Kidney (tissue), 14 donors: Measurements from ENCODE around the gene NKAIN2. TPM values are rescaled to one million over a fixed set of nuclear protein-coding genes. Genes with fewer than 3 reads are reported as not detected.
"Not testable (repeated sequence)": the region's sequence is repeated elsewhere in the genome, so short reads cannot be mapped to it uniquely, and the experiment has no call there.

Experiments used
- DNase-seq, 5 donors: peaks; one replicate each; pipeline ENCODE4 v3.0.0-alpha.2; 2013 to 2020
- FAIRE-seq: peaks from 2 replicates; lab custom pipeline; 2012; peaks lifted over from hg19 to GRCh38; lab: Jason Lieb, UNC
- H3K27ac ChIP-seq, 2 donors: one replicate each; pipeline ENCODE4 v1.7.0; 2013; ENCODE audit warnings: low read depth in 2 of 2, low read length in 2 of 2, inconsistent platforms in 1 of 2
- H3K27me3 ChIP-seq: one replicate; pipeline ENCODE4 v1.7.1; 2013; ENCODE audit warnings: low read length, inconsistent platforms; ENCODE audit not compliant: control insufficient read depth, insufficient read depth
- H3K36me3 ChIP-seq, 3 donors: one replicate each; pipeline versions ENCODE4 v1.7.0 to v1.7.1; 2013; ENCODE audit warnings: low read length in 3 of 3, control low read depth in 1 of 3, inconsistent platforms in 1 of 3; ENCODE audit not compliant: insufficient read depth in 3 of 3, control insufficient read depth in 2 of 3
- H3K4me1 ChIP-seq, 3 donors: one replicate each; pipeline versions ENCODE4 v1.7.0 to v1.7.1; 2013; ENCODE audit warnings: low read length in 3 of 3, inconsistent platforms in 1 of 3, low read depth in 1 of 3; ENCODE audit not compliant: control insufficient read depth in 2 of 3, insufficient read depth in 2 of 3
- H3K4me3 ChIP-seq, 3 donors: one replicate each; pipeline versions ENCODE4 v1.7.0 to v1.8.1; 2013; ENCODE audit warnings: low read length in 3 of 3, control low read depth in 1 of 3, inconsistent platforms in 1 of 3
- H3K9ac ChIP-seq, 3 donors: one replicate each; pipeline versions ENCODE4 v1.7.0 to v1.7.1; 2013; ENCODE audit warnings: low read length in 3 of 3, control low read depth in 1 of 3, inconsistent platforms in 1 of 3
- H3K9me3 ChIP-seq, 3 donors: one replicate each; pipeline versions ENCODE4 v1.7.0 to v1.7.1; 2013; ENCODE audit warnings: low read length in 3 of 3, control low read depth in 1 of 3, inconsistent platforms in 1 of 3; ENCODE audit not compliant: control insufficient read depth in 2 of 3, insufficient read depth in 1 of 3
- intact Hi-C: fragments of 100-400 bp; cut with DNase I; formaldehyde crosslinking; loops from one replicate; pipeline ENCODE4 v1.11.1; 2022
- polyA plus RNA-seq: library from polyadenylated mRNA; stranded (reverse); fragments of 350-450 nt; fragmentation: Illumina TruSeq; extraction: RNeasy Lipid Tissue Mini Kit (QIAGEN cat#74804); gene quantifications from one replicate; pipeline ENCODE4 v1.2.3, GENCODE V29; 2014; ENCODE audit warnings: low read depth, low replicate concordance; ENCODE audit not compliant: insufficient read depth
- total RNA-seq: library from RNA; stranded (reverse); fragmentation: NEBNext Ultra II Directional; extraction: Animal tissue kit (Norgen Biotek cat#: 25700); gene quantifications from one replicate; pipeline ENCODE4 v1.2.1, GENCODE V29; 2021
- TF ChIP-seq, protein P1 (sequence below): IDR thresholded peaks from 3 replicates; pipeline ENCODE4 v1.5.1; 2012; ENCODE audit warnings: mild to moderate bottlenecking, moderate library complexity, borderline replicate concordance; ENCODE audit not compliant: insufficient read depth; ENCODE audit errors: extremely low read depth
- donor health status: control.
- donor health status: control.
- donor health status: control.
- donor health status: control.
- donor health status: control.
- donor health status: DM: yes; HTN: yes; CAD: no.
- donor health status: Normal renal cell carcinoma (clear cell type).

The NKAIN2 gene
- total and polyA plus RNA-seq, 2 donors from 2014 or later = 0.39 to 1.8 TPM

- FAIRE-seq = no peak
- H3K27me3 ChIP-seq = no peaks in the 10 kb centered on the region
- H3K36me3 ChIP-seq = no peaks in the 10 kb centered on the region
- DNase-seq = no peak
- intact Hi-C loops = no loop called here
- no peak overlapping the region for H3K9ac ChIP-seq
- no peak overlapping the region for H3K27ac ChIP-seq
- TF ChIP-seq, protein P1, sequence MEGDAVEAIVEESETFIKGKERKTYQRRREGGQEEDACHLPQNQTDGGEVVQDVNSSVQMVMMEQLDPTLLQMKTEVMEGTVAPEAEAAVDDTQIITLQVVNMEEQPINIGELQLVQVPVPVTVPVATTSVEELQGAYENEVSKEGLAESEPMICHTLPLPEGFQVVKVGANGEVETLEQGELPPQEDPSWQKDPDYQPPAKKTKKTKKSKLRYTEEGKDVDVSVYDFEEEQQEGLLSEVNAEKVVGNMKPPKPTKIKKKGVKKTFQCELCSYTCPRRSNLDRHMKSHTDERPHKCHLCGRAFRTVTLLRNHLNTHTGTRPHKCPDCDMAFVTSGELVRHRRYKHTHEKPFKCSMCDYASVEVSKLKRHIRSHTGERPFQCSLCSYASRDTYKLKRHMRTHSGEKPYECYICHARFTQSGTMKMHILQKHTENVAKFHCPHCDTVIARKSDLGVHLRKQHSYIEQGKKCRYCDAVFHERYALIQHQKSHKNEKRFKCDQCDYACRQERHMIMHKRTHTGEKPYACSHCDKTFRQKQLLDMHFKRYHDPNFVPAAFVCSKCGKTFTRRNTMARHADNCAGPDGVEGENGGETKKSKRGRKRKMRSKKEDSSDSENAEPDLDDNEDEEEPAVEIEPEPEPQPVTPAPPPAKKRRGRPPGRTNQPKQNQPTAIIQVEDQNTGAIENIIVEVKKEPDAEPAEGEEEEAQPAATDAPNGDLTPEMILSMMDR = no peak
- no peaks in the 10 kb centered on the region for H3K9me3 ChIP-seq
- H3K4me1 ChIP-seq = no peaks in the 10 kb centered on the region
- no peak overlapping the region for H3K4me3 ChIP-seq
These were observed 176.6 kb downstream of the NKAIN2 start for GRCh38 chr6:123980311-123980710.

DNA sequence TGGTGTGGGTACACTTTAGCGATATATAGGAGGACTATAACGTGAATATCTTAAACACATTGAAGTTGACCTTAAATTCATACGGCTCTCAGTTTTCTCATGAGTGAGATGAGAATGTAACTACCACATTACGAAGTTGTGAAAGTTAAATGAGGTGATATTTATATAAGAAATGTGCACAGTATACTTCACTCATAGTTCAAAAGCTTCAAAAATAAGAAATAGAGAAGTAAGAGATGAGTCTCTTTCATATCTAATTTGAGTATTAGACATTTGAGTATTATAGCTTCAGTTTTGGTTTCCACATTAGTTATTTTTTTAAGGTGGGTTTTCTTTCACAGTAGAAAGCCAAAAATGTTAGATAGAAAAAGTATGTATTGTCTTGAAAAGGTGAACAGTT lies 183.3 kb downstream of the NKAIN2 start:
- Histone ChIP-seq H3K36me3 (no peaks in the 10 kb centered on the region), H3K4me3 (no peak overlapping the region), H3K9me3 (no peaks in the 10 kb centered on the region), H3K9ac (no peak overlapping the region), H3K27ac (no peak overlapping the region), H3K27me3 (no peaks in the 10 kb centered on the region), H3K4me1 (no peaks in the 10 kb centered on the region)
- TF ChIP-seq, protein P1 = no peak
- intact Hi-C loops = no loop called here
- FAIRE-seq (no peak), DNase-seq (no peak)

GRCh38 chr6:123989918-123990317 lies 186.3 kb downstream of the NKAIN2 start:
- H3K9ac ChIP-seq = not testable (repeated sequence)

DNA sequence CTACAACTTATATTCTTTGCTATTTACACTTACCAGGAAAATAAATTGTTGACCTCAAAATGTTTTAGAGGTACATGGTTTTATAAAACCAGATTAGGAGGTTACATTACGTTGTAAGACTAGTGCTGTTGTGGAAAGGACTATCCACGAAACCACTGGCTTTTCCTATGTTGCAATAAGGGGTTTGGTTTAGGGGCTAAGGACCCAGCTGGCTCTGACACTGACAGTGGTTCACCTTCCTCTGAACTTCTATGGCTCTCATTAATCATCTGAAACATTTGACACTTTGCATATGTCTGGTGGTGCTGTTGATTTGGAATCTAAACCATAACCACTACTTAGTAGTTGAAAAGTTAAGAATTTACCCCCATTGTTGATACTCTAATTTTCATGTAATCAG lies 186.7 kb downstream of the NKAIN2 start:
- Histone ChIP-seq H3K4me3 (no peak overlapping the region), H3K27me3 (no peaks in the 10 kb centered on the region), H3K9ac (no peak overlapping the region), H3K36me3 (no peaks in the 10 kb centered on the region), H3K27ac (no peak overlapping the region), H3K9me3 (no peaks in the 10 kb centered on the region), H3K4me1 (no peaks in the 10 kb centered on the region)
- TF ChIP-seq, protein P1 = no peak
- DNase-seq (no peak), FAIRE-seq (no peak)
- intact Hi-C loops = no loop called here

More at GRCh38 chr6:123989918-123990317, 186.3 kb downstream of the NKAIN2 start:
- H3K4me1 ChIP-seq, H3K27ac ChIP-seq, FAIRE-seq, H3K9me3 ChIP-seq, intact Hi-C loops, H3K4me3 ChIP-seq, H3K27me3 ChIP-seq, H3K36me3 ChIP-seq, DNase-seq: not testable (repeated sequence)
